ENCODE results near the gene SLC30A1.
"Not testable (repeated sequence)": the region's sequence is repeated elsewhere in the genome, so short reads cannot be mapped to it uniquely, and the experiment has no call there.

SLC30A1 gene

GRCh38 chr1:211581526-211581925 lies 2.6 kb upstream of the SLC30A1 start:
- no peak for DNase-seq

DNA sequence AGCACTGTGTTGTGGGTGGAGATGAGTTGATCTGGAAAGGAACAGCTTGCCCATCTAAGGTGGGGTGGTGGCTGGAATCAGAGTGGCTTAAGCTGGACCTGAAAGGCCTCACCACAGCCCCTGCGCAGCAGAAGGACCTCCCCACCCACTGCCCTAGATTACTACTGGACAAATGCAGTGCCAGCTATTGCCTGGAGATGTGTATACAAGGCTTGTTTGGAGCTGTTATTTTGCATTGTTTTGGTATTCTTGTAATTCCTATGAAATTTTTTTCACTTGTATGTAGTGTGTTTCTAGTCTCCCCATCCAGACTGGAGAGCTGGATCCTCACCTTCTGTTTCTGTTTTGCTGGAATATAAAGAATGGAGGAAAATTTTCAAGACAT lies 1.3 kb upstream of the SLC30A1 start:
- no peak for DNase-seq

DNA sequence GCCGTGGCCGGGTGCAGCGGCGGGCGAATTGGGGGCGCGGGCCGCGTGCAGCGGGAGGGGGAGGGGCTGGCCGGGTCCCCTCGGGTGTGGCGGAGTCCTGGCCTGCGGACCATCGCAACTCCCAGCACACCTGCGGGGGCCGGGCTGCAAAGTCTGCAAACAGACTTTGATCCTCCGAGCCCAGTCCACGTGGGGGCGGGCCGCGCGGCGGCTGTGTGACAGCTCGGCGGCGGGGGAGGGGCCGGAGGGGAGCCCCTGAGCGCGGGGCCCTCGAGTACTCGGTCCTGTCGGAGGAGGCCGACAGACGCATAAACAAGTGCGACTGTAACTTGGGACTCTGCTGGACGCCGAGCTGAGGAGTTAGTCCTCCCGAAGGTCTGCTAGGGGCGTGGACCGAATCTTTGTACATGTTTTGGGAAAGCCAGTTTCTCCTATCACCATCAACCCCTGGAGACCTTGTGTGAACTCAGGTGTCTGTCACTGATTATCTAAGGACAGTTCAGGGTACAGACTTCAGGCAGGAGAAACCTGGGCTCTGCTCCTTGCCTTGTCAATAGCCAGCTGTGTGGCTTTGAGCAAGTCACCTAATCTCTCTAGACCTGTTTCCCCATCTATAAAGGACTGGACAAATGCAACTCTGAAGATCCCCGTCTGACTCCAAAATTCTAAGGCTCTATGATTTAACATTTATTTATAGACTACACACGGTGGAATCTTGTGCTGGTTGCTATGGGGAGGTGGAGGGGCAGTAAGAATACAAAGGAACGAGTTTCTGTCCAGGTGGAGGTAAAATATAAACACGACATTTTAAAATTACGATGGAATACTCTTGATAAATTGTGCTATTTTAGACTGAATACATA lies 710 bp upstream of the SLC30A1 start:
- DNase-seq, result peak; percentile 87

DNA sequence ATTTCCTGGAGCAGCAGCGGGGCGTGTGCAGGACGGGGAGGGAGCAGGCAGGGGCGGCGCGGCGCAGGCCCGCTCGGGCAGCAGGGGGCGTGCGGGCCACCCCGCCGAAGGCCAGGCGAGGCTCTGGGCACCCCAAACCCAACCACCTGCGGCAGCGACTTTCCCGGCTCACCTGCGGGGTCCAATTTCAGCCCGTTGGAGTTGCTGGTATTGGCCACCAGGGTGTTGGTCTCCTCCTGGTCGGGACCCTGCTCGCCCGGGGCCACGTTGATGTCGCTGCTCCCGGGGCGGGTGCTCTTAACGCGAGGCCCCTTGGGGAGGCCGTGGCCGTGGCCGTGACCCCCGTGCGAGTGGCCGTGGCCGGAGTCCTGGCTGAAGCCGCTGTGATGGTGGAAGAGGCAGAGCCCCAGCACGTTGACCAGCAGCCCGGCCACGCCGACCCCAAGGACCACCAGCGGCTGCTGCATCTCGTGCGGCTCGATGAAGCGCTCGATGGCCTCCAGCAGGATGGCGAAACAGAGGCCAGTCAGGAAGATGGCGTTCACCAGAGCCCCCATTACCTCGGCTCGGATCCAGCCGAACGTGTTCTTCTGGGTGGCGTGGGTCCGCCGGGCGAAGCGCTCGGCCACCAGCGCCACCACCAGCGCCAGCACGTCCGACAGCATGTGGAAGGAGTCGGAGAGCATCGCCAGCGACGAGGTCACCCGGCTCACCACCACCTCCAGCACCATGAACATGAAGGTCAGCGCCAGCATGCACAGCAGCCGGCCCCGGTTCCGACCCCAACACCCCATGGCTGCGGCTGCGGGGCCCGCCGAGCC lies 932 bp downstream of the SLC30A1 start:
- DNase-seq, result peak; percentile 73

DNA sequence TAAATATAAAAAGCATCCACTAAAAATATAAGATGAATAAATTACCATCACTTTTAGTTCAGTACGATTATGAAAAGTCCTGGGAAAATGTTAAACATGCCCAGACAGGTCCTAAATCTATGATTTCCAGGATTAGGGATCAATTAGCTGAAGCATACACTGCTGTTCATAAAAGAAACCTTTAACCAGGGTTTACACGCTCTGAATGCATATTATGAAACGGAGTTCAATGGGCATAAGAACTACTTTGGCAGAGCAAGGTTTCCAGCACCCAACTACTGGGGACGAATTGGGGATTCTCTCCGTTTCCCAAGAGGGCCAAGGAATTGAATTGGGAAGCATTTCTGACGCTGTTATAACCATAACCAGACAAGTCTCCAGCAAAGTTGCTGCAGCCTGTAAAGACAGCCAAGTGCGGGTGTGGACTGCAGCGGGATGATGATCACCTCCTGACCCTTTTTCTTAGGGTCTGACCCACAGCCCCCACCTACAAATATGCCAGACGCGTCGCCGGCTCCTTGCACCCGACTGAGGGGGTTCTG lies 1.6 kb downstream of the SLC30A1 start:
- DNase-seq, result no peak

DNA sequence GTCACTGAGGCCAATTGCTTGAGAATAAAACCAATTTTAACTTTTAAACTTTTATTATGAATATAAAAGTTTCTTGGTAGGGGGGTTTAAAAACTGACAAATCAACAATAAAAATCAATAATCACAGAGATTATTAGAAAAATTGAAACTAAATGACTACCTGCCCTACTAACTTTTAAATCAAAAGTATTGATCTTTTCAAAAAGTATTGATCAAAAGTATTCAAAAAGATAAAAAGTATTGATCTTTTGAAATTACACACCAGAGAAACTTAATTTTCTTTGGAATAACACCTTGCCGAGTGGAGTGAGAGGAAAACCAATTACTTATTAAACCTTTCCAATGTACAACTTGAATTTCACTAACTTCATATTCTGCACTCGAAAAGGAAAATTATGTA lies 2.2 kb downstream of the SLC30A1 start:
- DNase-seq, result no peak

GRCh38 chr1:211574705-211575104 lies 4.3 kb downstream of the SLC30A1 start:
- DNase-seq, result no peak

DNA sequence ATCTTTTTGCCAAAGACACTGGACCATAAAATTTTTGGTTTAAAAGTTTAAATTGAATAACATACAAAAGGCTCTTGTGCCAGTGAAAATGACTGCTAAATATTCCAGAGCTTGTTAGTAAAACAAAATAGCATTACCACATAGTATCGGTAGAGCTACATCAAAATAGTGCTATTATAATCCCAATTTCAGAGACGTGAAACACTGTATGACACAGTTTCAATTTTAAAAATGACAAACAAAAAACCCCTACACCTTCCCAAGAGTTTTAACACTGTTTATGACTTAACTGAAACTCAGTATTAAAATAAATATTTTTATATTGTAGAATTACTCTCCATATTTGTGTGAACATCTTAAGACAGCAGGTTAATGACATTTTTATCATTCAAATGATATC lies 7.0 kb downstream of the SLC30A1 start:
- no peak for DNase-seq

DNA sequence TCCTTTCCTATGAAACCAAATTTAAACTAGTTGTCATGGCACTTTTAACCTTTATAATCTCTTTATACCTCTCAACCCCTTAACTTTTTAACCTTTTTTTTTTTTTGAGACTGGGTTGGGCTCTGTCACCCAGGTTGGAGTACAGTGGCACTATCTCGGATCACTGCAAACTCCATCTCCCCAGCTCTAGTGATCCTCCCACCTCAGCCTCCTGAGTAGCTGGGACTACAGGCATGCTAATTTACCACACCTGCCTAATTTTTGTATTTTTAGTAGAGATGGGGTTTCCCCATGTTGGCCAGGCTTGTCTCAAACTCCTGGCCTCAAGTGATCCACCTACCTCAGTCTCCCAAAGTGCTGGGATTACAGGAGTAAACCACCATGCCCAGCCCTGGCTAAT lies 8.6 kb downstream of the SLC30A1 start:
- not testable (repeated sequence) for DNase-seq

DNA sequence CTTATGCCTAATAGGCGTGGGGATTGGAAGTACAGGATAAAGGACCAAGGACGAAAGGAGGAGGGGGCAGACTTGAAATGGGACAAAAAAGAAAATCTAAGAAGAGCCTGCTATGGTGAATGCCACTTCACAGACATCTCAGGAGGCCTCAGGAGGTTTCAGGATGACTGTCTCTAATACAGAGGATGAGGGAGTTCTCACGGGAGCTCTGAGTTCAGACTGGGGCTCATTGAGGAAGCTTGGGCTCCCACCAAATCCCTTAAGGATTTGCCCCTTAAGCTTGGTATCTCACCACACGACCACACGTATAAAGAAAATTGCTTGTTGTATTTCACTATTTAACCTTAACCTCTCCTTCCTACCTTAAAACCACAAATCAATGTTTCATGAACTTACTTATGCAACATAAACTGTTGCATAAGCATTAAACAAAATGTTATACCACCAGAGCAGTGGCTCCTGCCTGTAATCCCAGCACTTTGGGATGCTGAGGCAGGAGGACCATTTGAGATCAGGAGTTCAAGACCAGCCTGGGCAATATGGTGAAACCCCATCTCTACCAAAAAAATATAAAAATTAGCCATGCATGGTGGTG lies 12.4 kb downstream of the SLC30A1 start:
- DNase-seq, result no peak

- no peak for DNase-seq
These were observed 14.9 kb downstream of the SLC30A1 start for GRCh38 chr1:211564084-211564483.

- no peak for DNase-seq
These were observed 19.5 kb downstream of the SLC30A1 start for GRCh38 chr1:211559222-211560010.

- peak; percentile 41 for DNase-seq
These were observed 20.9 kb downstream of the SLC30A1 start for GRCh38 chr1:211557894-211558625.

DNA sequence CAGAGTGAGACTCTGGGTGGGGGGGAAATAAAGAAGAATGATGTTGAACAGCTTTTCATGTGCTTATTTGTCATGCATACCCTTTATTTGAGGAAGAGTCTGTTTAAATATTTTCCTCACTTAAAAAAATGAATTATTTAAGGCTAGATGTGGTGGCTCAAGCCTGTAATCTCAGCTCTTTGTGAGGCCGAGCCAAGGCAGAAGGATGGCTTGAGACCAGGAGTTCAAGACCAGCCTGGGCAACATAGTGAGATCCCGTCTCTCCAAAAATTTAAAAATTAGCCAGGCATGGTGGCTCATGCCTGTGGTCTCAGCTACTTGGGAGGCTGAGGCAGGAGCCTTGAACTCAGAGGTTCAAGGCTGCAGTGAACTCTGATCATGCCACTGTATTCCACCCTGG lies 25.4 kb downstream of the SLC30A1 start:
- DNase-seq, result no peak

DNA sequence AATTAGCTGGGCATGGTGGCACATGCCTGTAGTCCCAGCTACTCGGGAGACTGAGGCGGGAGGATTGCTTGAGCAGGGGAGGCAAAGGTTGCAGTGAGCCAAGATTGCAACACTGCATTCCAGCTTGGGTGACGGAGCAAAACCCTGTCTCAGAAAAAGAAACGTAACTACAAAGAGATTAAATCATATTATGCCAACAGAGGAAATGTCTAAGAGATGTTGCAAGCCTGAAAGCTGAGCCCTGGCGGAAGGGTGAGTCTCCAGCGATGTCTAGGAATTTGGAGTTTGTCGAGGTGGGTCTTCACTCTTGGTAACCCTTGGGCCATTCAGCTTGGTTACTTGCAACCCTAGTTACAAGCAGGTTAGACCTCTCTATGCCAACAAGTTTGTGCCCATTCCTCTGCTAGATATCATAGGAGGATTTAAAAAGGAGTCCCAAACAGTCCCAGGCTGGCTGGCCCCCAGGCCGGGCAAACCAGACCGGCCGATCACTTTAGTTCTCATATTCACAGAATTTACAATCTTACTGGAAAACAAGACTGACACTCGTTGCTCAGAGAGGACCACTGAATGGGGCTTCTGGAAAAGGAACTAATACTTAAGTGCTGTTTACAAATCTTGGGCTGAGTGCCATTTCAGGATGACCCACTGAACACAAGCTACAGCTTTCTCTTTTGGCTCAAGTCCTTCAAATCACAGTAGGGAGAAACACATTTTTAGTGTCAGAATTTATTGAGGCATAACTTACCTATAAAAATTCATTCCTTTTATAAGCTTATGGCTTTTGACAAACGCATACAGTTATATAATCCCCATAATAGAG lies 27.1 kb downstream of the SLC30A1 start:
- DNase-seq, result no peak

- DNase-seq, result no peak
These were observed 29.8 kb downstream of the SLC30A1 start for GRCh38 chr1:211549092-211549711.

DNA sequence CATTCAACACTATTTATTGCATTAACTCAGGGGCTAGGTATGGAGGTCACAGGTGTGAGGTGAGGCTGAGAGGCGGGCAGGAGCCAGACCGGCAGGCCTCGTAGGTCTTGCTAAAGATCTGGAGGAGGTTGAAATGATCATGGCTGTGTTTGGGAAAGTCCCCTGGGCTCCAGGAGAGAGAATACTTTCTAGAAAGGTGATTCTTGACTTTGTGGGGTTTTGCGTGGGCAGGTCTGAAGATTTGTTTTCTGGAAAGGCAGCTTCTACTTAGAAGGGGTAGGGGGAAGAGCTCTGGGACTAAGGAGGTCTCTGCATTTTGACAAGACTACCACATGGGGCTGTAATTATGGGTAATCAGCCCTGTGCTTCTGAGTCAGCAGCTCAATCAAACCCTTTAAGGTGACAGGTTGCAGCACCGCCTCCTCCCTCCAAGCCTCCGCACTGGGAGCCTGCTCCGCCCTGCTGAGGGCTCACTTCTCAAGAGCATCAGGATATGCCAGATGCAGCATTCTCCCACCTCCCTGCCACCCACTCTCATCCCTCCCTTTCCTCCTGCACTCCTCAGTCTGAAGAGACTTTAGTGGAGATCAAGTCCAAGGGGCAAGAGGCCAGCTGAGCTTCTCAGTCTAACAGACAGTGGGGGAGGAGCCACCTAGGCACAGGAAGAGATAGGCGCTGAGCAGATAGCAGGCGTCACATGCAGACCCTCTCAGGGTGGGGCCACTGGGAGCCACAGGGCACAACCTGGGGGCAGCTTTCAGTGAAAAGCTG lies 30.5 kb downstream of the SLC30A1 start:
- DNase-seq, result peak; percentile 49

- DNase-seq, result no peak
These were observed 31.3 kb downstream of the SLC30A1 start for GRCh38 chr1:211547710-211548109.

- DNase-seq, result no peak
These were observed 32.4 kb downstream of the SLC30A1 start for GRCh38 chr1:211546543-211546942.

GRCh38 chr1:211543025-211543424 lies 35.9 kb downstream of the SLC30A1 start:
- no peak for DNase-seq
